ENCODE data around the gene KASH5. TPM values are rescaled to one million over a fixed set of nuclear protein-coding genes. Genes with fewer than 3 reads are reported as not detected.

Gene KASH5
- total and polyA plus RNA-seq, 2 experiments from 2014 or later: 0.44 TPM; not detected in 1

GRCh38 chr19:49342291-49342721 is 45.7 kb upstream of the KASH5 start (continued):
- no peak for TF ChIP-seq ZNF462 (CRISPR knock-in tag; IDR thresholded peaks at IDR 0.05)
- no peak for TF ChIP-seq ETS1 (IDR thresholded peaks at IDR 0.05)
- TF ChIP-seq EZH2 (IDR thresholded peaks at IDR 0.05; ENCODE audit: low read depth, unreplicated experiment): no peak
- no peak for TF ChIP-seq ZNF114 (CRISPR knock-in tag; IDR thresholded peaks at IDR 0.05)
- no peak for TF ChIP-seq CTCF (conservative IDR thresholded peaks at IDR 0.05; ENCODE audit: low read depth in 2 of 2)
- no peak for TF ChIP-seq STAT1 (IDR thresholded peaks at IDR 0.05; ENCODE audit: unreplicated experiment)
- TF ChIP-seq NANOG (IDR thresholded peaks at IDR 0.05; ENCODE audit: borderline replicate concordance): no peak
- TF ChIP-seq JUNB (IDR thresholded peaks at IDR 0.05; ENCODE audit: unreplicated experiment): no peak
- TF ChIP-seq CREB1 (CRISPR knock-in tag; IDR thresholded peaks at IDR 0.05; ENCODE audit: low read depth): no peak
- TF ChIP-seq EZH2phosphoT487 (IDR thresholded peaks at IDR 0.05; ENCODE audit: unreplicated experiment): no peak
- no peak for TF ChIP-seq POLR2AphosphoS5 (IDR thresholded peaks at IDR 0.05; ENCODE audit: low read depth)

Measured in GM23338 (cell line).